ENCODE results near the gene ADCY5. TPM values are rescaled to one million over a fixed set of nuclear protein-coding genes. Genes with fewer than 3 reads are reported as not detected.

The ADCY5 gene
- total and polyA plus RNA-seq, 5 donors from 2014 or later: 0.08 to 0.15 TPM; not detected in 3

DNA sequence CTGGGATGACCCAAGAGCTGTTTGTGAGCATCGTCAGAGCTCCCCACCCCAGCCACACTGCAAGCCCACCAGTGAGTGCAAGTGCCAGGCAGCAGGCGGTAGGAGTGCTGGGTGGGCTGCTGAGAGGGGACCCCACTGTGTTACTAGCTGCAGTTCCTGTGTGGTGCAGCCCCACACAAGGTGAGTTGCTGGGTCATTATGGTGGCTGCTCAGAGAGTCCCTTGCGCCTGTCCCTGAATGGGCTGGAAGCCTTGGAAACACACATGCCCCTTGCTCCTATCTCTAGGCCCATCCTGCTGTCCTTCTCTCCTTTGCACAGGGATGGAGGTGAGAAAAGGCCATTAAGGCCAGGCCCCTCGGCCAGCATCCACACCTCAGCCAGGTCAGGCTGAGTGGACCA, 163.4 kb downstream of the ADCY5 start:
- H3K4me3 ChIP-seq (ENCODE audit: low read depth, low read length): no peak overlapping the region
- no peaks in the 10 kb centered on the region for H3K36me3 ChIP-seq (ENCODE audit: control insufficient read depth, insufficient read depth, low read length)
- H3K9me3 Mint-ChIP-seq: peaks cover 0 to 1% (median 0%) of the 10 kb centered on the region in 7 donors
- H3K4me3 Mint-ChIP-seq: no peak overlapping the region
- H3K27ac ChIP-seq (ENCODE audit: insufficient read depth, low read length, poor library complexity, severe bottlenecking): no peak overlapping the region
- H3K27ac Mint-ChIP-seq: no peak overlapping the region
- H3K9me3 ChIP-seq (ENCODE audit: control insufficient read depth in 2 of 2, low read length in 2 of 2): no peaks in the 10 kb centered on the region
- peaks cover 0 to 4% (median 0%) of the 10 kb centered on the region in 4 donors for H3K4me1 Mint-ChIP-seq
- no peaks in the 10 kb centered on the region for H3K27me3 Mint-ChIP-seq
- H3K4me1 ChIP-seq (ENCODE audit: control insufficient read depth, insufficient read depth, low read length, poor library complexity, severe bottlenecking): no peaks in the 10 kb centered on the region
- ATAC-seq (ENCODE audit: low read depth in 2 of 2) (no peak), DNase-seq (no peak)
- no peaks in the 10 kb centered on the region for H3K27me3 ChIP-seq (ENCODE audit: control insufficient read depth, insufficient read depth, low read length)
- peaks cover 12% of the 10 kb centered on the region for H3K36me3 Mint-ChIP-seq

DNA sequence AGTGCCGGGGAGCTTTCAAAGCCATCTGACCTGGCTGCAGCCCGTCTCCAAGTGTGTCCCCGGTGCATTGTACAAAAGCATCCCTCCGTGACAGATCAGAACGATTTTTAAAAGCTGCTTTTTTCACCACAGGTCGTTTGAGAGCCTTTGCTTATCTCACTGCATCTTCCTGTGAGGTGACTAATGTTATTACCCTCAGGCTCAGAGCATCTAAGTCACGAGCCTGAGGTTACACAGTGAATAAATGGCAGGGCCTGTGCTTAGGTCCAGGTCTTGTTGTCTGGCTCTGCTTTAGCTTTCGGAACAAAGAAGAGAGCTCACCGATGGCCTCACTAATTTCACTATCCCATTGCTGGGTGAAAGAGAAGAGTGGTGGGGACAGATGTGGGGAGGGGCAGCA, 163.8 kb downstream of the ADCY5 start:
- H3K36me3 Mint-ChIP-seq: peaks cover 14% of the 10 kb centered on the region

DNA sequence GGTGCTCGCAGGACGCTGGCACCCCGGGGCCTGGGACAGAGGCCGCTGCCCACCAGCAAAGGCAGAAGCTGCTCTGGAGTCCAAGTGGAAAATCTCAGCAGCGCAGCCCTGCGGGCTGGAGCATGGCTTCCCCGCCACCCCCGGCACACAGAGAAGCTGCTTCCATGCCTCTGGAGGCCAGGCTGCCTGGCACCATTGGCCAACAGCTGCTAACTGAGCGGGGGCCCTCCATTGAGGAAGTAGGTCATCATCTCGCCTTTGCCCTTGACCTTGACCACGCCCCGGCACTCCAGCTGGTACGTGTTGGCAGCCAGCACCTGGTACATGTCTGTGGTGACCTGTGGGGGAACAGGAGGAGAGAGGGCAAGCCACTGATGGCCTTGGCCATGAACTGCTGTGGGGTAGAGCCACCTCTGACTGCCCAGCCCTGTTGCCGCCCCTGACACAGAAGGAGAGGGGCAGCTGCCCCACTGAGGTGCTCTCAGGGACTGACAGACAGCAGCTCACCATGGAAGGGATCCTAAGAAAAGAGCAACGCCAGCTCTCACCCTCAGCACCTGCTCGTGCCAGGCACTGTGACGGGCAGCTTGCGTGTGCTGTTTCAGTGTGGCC, 164.4 kb downstream of the ADCY5 start:
- DNase-seq (no peak), ATAC-seq (ENCODE audit: low read depth in 2 of 2) (no peak)
- Histone ChIP-seq H3K27me3 (ENCODE audit: control insufficient read depth, insufficient read depth, low read length) (no peaks in the 10 kb centered on the region), H3K36me3 (ENCODE audit: control insufficient read depth, insufficient read depth, low read length) (no peaks in the 10 kb centered on the region), H3K4me1 (ENCODE audit: control insufficient read depth, insufficient read depth, low read length, poor library complexity, severe bottlenecking) (no peaks in the 10 kb centered on the region), H3K27ac (ENCODE audit: insufficient read depth, low read length, poor library complexity, severe bottlenecking) (no peak overlapping the region), H3K9me3 (ENCODE audit: control insufficient read depth in 2 of 2, low read length in 2 of 2) (no peaks in the 10 kb centered on the region), H3K4me3 (ENCODE audit: low read depth, low read length) (no peak overlapping the region)
- Mint-ChIP-seq H3K9me3 (peaks cover 0 to 1% (median 0%) of the 10 kb centered on the region in 7 donors), H3K36me3 (peaks cover 16% of the 10 kb centered on the region), H3K27me3 (no peaks in the 10 kb centered on the region), H3K4me1 (peaks cover 0 to 4% (median 0%) of the 10 kb centered on the region in 4 donors), H3K27ac (no peak overlapping the region), H3K4me3 (no peak overlapping the region)

More for the DNA sequence above, 163.8 kb downstream of the ADCY5 start:
- Mint-ChIP-seq H3K9me3 (peaks cover 0 to 1% (median 0%) of the 10 kb centered on the region in 7 donors), H3K27me3 (no peaks in the 10 kb centered on the region), H3K27ac (no peak overlapping the region), H3K4me3 (no peak overlapping the region), H3K4me1 (peaks cover 0 to 4% (median 0%) of the 10 kb centered on the region in 4 donors)
- H3K27ac ChIP-seq (ENCODE audit: insufficient read depth, low read length, poor library complexity, severe bottlenecking): no peak overlapping the region
- H3K4me1 ChIP-seq (ENCODE audit: control insufficient read depth, insufficient read depth, low read length, poor library complexity, severe bottlenecking): no peaks in the 10 kb centered on the region
- no peak overlapping the region for H3K4me3 ChIP-seq (ENCODE audit: low read depth, low read length)
- no peaks in the 10 kb centered on the region for H3K9me3 ChIP-seq (ENCODE audit: control insufficient read depth in 2 of 2, low read length in 2 of 2)
- no peaks in the 10 kb centered on the region for H3K36me3 ChIP-seq (ENCODE audit: control insufficient read depth, insufficient read depth, low read length)
- H3K27me3 ChIP-seq (ENCODE audit: control insufficient read depth, insufficient read depth, low read length): no peaks in the 10 kb centered on the region
- DNase-seq (no peak), ATAC-seq (ENCODE audit: low read depth in 2 of 2) (no peak)

DNA sequence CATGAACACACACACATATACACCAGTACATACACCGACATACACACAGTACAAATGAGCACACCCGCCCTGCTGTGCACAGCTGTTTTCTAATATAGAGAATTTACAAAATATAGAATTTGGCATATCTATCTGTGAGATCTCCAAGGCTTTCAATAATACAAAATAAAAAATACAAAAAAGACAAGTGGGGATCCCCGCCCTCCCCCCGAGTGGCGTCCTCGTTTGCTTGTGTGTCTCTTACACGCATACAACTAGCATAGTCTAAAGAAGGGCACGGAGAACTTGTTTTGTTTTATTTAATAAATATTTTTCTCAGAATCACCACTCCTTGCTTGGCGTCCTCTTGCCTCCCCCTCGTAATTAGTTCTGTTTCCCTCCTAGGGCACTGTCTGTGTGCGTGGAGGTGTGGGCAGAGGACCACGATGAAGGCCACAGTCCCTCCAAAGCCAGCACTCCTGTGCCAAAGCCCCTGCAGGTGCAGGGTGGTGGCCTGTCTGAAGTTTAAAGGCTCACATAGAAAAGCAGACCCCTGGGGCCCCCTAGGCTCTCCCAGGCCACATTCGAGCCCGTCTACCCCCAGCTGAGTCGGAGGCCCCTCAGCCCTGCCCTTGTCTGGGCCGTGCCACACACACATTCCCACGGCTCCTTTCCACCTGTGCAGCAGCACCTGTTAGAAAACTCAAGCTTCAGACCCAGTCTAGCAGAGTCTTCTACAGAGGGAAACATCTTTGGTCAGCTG, 165.1 kb downstream of the ADCY5 start:
- Histone ChIP-seq H3K27ac (ENCODE audit: insufficient read depth, low read length, poor library complexity, severe bottlenecking) (no peak overlapping the region), H3K36me3 (ENCODE audit: control insufficient read depth, insufficient read depth, low read length) (no peaks in the 10 kb centered on the region), H3K4me3 (ENCODE audit: low read depth, low read length) (no peak overlapping the region), H3K4me1 (ENCODE audit: control insufficient read depth, insufficient read depth, low read length, poor library complexity, severe bottlenecking) (no peaks in the 10 kb centered on the region), H3K27me3 (ENCODE audit: control insufficient read depth, insufficient read depth, low read length) (no peaks in the 10 kb centered on the region), H3K9me3 (ENCODE audit: control insufficient read depth in 2 of 2, low read length in 2 of 2) (no peaks in the 10 kb centered on the region)
- ATAC-seq (ENCODE audit: low read depth in 2 of 2) (no peak), DNase-seq (no peak)
- Mint-ChIP-seq H3K36me3 (peaks cover 19% of the 10 kb centered on the region), H3K9me3 (peaks cover 0 to 1% (median 0%) of the 10 kb centered on the region in 7 donors), H3K27me3 (no peaks in the 10 kb centered on the region), H3K4me1 (peaks cover 0 to 4% (median 0%) of the 10 kb centered on the region in 4 donors), H3K27ac (no peak overlapping the region), H3K4me3 (no peak overlapping the region)

DNA sequence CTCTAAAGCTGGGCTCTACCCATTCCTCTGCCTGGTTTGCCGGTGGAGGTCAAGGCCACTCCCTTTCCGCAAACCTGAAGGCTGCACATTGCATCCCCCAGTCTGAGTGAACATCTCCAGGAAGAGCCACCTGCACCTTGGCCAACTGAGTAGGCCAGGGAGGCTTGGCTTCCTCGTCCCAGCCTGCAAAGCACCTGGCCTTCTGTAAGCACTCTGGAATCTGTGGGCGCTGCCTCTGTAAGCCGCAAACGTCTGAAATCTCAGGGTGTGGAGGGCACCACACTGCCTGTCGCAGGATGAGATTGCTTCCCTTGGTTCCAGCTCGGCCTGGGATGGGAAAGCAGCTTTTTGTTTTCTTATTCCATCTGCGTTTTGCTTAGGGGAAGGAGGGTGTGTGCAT, 165.8 kb downstream of the ADCY5 start:
- H3K36me3 Mint-ChIP-seq: peaks cover 19% of the 10 kb centered on the region
- Histone ChIP-seq H3K4me1 (ENCODE audit: control insufficient read depth, insufficient read depth, low read length, poor library complexity, severe bottlenecking) (no peaks in the 10 kb centered on the region), H3K36me3 (ENCODE audit: control insufficient read depth, insufficient read depth, low read length) (no peaks in the 10 kb centered on the region), H3K27ac (ENCODE audit: insufficient read depth, low read length, poor library complexity, severe bottlenecking) (no peak overlapping the region), H3K27me3 (ENCODE audit: control insufficient read depth, insufficient read depth, low read length) (no peaks in the 10 kb centered on the region), H3K9me3 (ENCODE audit: control insufficient read depth in 2 of 2, low read length in 2 of 2) (no peaks in the 10 kb centered on the region), H3K4me3 (ENCODE audit: low read depth, low read length) (no peak overlapping the region)
- H3K9me3 Mint-ChIP-seq: peaks cover 0 to 1% (median 0%) of the 10 kb centered on the region in 7 donors
- ATAC-seq (ENCODE audit: low read depth in 2 of 2): no peak
- peaks cover 0 to 4% (median 0%) of the 10 kb centered on the region in 4 donors for H3K4me1 Mint-ChIP-seq
- no peaks in the 10 kb centered on the region for H3K27me3 Mint-ChIP-seq
- H3K27ac Mint-ChIP-seq: peak overlapping the region in 1 of 3 donors; percentile 53
- no peak for DNase-seq
- H3K4me3 Mint-ChIP-seq: no peak overlapping the region

DNA sequence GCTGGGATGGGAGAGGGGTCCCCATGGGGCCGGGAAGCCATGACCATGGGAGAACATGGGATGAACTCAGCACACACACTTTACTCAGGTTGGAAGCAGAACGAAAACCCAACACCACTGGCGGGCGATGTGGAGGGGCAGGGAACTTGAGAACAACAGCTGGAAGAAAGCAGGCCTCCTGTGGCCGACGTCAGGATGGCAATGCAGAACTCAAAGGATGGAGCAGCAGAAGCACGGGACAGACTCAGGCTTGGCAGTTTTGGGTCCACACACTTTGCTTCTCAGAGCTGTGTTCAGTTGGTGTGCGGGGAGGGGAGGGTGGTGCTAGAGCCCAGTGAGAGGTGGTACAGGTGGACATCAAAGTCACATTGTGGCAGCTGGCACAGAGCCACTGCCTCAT, 166.4 kb downstream of the ADCY5 start:
- Histone ChIP-seq H3K36me3 (ENCODE audit: control insufficient read depth, insufficient read depth, low read length) (no peaks in the 10 kb centered on the region), H3K27ac (ENCODE audit: insufficient read depth, low read length, poor library complexity, severe bottlenecking) (no peak overlapping the region), H3K4me1 (ENCODE audit: control insufficient read depth, insufficient read depth, low read length, poor library complexity, severe bottlenecking) (no peaks in the 10 kb centered on the region), H3K9me3 (ENCODE audit: control insufficient read depth in 2 of 2, low read length in 2 of 2) (no peaks in the 10 kb centered on the region), H3K27me3 (ENCODE audit: control insufficient read depth, insufficient read depth, low read length) (no peaks in the 10 kb centered on the region), H3K4me3 (ENCODE audit: low read depth, low read length) (no peak overlapping the region)
- H3K4me1 Mint-ChIP-seq: peaks cover 0 to 4% (median 0%) of the 10 kb centered on the region in 4 donors
- ATAC-seq (ENCODE audit: low read depth in 2 of 2) (no peak), DNase-seq (no peak)
- no peak overlapping the region for H3K27ac Mint-ChIP-seq
- no peak overlapping the region for H3K4me3 Mint-ChIP-seq
- peaks cover 19% of the 10 kb centered on the region for H3K36me3 Mint-ChIP-seq
- H3K27me3 Mint-ChIP-seq: no peaks in the 10 kb centered on the region
- peaks cover 0 to 1% (median 0%) of the 10 kb centered on the region in 7 donors for H3K9me3 Mint-ChIP-seq

DNA sequence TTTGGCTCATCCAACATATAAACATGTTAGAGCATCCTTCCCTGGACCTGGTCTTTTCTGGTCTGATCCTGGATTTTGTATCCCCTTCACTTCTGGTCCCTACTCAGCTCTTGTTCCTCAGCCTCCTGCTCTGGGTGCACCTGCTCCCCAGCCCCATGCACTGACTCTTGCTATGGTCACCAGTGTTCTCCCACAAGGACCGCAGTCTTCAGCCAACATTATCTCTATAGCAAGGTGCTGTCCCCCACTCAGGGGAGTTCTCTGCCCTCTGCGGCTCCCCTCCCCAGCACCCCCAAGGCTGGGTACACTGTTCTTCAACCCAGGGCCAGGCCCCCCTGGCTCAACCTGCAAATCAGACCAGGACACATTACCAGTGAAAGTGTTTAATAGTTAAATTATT, 167.0 kb downstream of the ADCY5 start:
- Mint-ChIP-seq H3K4me3 (no peak overlapping the region), H3K27me3 (no peaks in the 10 kb centered on the region)
- no peaks in the 10 kb centered on the region for H3K4me1 ChIP-seq (ENCODE audit: control insufficient read depth, insufficient read depth, low read length, poor library complexity, severe bottlenecking)

More for the DNA sequence above, 167.0 kb downstream of the ADCY5 start:
- Mint-ChIP-seq H3K4me1 (peaks cover 0 to 2% (median under 1%) of the 10 kb centered on the region in 4 donors), H3K9me3 (peaks cover 0 to 1% (median 0%) of the 10 kb centered on the region in 7 donors), H3K27ac (no peak overlapping the region), H3K36me3 (peaks cover 19% of the 10 kb centered on the region)
- H3K27me3 ChIP-seq (ENCODE audit: control insufficient read depth, insufficient read depth, low read length): no peaks in the 10 kb centered on the region
- no peaks in the 10 kb centered on the region for H3K9me3 ChIP-seq (ENCODE audit: control insufficient read depth in 2 of 2, low read length in 2 of 2)
- H3K4me3 ChIP-seq (ENCODE audit: low read depth, low read length): no peak overlapping the region
- H3K27ac ChIP-seq (ENCODE audit: insufficient read depth, low read length, poor library complexity, severe bottlenecking): no peak overlapping the region
- H3K36me3 ChIP-seq (ENCODE audit: control insufficient read depth, insufficient read depth, low read length): no peaks in the 10 kb centered on the region
- DNase-seq (no peak), ATAC-seq (ENCODE audit: low read depth in 2 of 2) (no peak)
